Epithelial cell of prostate (primary cell): ENCODE results near the gene MRPS26.
"Not testable (repeated sequence)": the region's sequence is repeated elsewhere in the genome, so short reads cannot be mapped to it uniquely, and the experiment has no call there.

ENCODE experiments used
- DNase-seq: peaks from one replicate; pipeline ENCODE4 v3.0.0-alpha.2; 2011; ENCODE audit warnings: low read depth, low spot score
- H3K27ac ChIP-seq: fragments of 450-650 bp; 2 replicates; pipeline ENCODE4 v1.5.1; 2017; ENCODE audit warnings: mild to moderate bottlenecking

Gene MRPS26

GRCh38 chr20:3045816-3046676 is at the start of gene MRPS26:
MRPS26 (plus strand) TSS chr20:3046052; CDS start chr20:3046069, 17 bp downstream.
- DNase-seq = no peak

DNA sequence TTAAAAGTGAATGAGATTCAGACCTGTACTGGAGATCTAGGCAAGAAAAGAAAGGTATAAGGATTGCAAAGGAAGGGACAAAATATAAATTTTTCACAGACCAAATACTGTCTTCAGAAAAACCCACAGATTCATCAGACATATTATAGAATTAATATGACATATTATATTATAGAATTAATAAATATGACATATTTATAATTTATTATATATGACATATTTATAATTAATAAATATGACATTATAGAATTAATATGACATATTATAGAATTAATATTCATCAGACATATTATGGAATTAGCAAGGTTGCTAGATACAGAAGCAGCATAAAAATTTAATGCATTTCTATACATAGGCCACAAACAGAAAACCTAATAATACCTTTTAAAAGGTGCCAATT is 47.1 kb upstream of the MRPS26 start:
- DNase-seq = no peak

More at GRCh38 chr20:3045816-3046676, at the start of gene MRPS26:
- H3K27ac ChIP-seq = peak within 1 kb of the TSS; percentile 64

GRCh38 chr20:3000852-3001523 is 44.9 kb upstream of the MRPS26 start:
- DNase-seq = no peak
- H3K27ac ChIP-seq = no peak overlapping the region

More for the DNA sequence above, 47.1 kb upstream of the MRPS26 start:
- no peak overlapping the region for H3K27ac ChIP-seq

GRCh38 chr20:3003416-3003815 is 42.4 kb upstream of the MRPS26 start:
- H3K27ac ChIP-seq = no peak overlapping the region
- DNase-seq = no peak

- no peak for DNase-seq
- H3K27ac ChIP-seq = no peak overlapping the region
Measured at GRCh38 chr20:3010985-3011723, 34.7 kb upstream of the MRPS26 start.

DNA sequence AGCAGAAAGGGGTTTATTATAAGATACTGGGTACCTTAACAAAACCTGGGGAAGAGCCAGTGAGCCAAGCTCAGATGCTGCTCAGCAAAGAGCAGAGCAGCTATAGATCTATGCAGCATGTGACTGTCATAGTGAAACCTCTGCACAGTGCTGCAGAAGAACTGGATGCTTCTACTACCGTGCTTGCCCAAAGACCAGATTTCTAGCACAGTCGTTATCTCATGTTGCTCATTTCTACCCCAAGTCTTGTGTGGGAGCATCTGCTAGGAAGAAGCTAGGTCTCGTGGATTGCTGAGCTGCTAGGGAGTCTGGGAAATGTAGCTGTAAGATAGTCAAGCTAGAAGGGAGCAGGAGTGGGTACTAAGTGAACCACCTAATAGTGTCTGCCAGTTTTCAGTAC is 34.1 kb upstream of the MRPS26 start:
- DNase-seq = no peak

GRCh38 chr20:3013771-3014170 is 32.1 kb upstream of the MRPS26 start:
- no peak for DNase-seq
- no peak overlapping the region for H3K27ac ChIP-seq

More for the DNA sequence above, 34.1 kb upstream of the MRPS26 start:
- H3K27ac ChIP-seq = no peak overlapping the region

- no peak for DNase-seq
Measured at GRCh38 chr20:3014179-3014578, 31.7 kb upstream of the MRPS26 start.

DNA sequence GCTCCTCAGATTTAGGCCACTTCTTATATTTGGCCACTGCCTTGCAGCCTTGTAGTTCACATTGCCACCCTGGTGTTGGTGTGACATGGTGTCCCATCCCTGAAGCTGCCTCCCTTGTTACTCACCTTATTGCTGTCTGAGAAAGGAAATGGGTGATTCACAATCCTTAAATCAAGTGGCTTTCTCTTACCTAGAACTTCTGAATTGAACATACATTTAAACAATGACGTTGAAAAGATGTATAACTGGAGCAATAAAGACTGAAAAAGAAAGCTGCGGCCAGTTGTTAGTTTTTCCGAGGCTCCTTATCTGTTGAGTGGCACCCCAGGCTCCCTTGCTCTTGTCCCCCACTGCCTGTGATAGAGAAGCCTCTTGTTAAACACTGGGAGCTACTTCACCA is 31.2 kb upstream of the MRPS26 start:
- DNase-seq = no peak
- H3K27ac ChIP-seq = no peak overlapping the region

More at GRCh38 chr20:3014179-3014578, 31.7 kb upstream of the MRPS26 start:
- H3K27ac ChIP-seq = no peak overlapping the region

- DNase-seq, H3K27ac ChIP-seq: not testable (repeated sequence)
Measured at GRCh38 chr20:3015302-3015701, 30.6 kb upstream of the MRPS26 start.

GRCh38 chr20:3021327-3021726 is 24.5 kb upstream of the MRPS26 start:
- H3K27ac ChIP-seq = no peak overlapping the region
- DNase-seq = no peak

- no peak overlapping the region for H3K27ac ChIP-seq
- DNase-seq = no peak
Measured at GRCh38 chr20:3021777-3022176, 24.1 kb upstream of the MRPS26 start.

GRCh38 chr20:3022559-3023490 is 23.0 kb upstream of the MRPS26 start:
- not testable (repeated sequence) for DNase-seq, H3K27ac ChIP-seq

- no peak for DNase-seq
- no peak overlapping the region for H3K27ac ChIP-seq
Measured at GRCh38 chr20:3027987-3028386, 17.9 kb upstream of the MRPS26 start.

DNA sequence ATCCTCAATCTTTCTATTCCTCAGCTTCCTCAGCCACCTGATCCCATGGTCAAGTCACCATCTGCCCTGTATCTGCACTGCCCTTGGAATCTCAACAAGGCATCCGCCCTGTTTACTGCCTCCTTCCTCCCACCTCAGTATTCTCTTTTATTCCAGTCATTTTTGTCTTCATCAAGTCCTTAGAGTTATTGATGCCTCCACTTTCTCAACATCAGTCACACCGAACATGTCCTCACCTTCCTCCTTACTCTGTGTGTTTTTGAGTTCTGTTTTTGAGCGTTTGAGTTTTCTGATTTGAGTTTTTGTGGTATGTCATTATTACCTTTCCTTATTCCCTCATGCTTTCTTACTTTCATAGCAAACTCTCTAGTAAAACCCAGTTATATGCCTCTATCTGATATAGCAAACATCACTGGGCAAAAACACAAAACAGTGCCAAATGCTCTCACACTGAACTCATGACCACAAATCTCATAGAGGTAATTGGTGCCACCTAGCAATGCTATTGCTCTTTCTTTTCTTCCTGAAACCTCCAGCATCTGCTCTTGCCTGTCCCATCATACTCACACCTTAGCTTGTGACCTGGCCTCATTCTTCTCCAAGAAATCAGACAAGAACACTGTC is 14.2 kb upstream of the MRPS26 start:
- no peak overlapping the region for H3K27ac ChIP-seq
- no peak for DNase-seq

DNA sequence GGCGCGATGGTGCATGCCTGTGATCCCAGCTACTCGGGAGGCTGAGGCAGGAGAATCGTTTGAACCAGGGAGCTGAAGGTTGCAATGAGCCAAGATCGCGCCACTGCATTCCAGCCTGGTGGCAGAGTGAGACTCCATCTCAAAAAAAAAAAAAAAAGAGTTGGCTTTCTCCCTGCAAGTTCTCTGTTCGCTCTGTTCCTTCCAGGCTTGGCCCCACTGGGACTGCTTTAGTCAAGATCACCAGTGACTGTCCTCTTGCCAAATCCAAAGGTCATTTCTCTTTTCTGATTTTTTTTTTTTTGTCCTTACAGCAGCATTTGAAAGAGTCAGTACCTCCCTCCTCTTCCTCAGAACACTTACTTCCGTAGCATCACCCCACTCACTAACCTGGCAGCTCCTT is 13.2 kb upstream of the MRPS26 start:
- H3K27ac ChIP-seq = no peak overlapping the region
- DNase-seq = no peak

GRCh38 chr20:3037654-3038053 is 8.2 kb upstream of the MRPS26 start:
- DNase-seq = no peak
- no peak overlapping the region for H3K27ac ChIP-seq

DNA sequence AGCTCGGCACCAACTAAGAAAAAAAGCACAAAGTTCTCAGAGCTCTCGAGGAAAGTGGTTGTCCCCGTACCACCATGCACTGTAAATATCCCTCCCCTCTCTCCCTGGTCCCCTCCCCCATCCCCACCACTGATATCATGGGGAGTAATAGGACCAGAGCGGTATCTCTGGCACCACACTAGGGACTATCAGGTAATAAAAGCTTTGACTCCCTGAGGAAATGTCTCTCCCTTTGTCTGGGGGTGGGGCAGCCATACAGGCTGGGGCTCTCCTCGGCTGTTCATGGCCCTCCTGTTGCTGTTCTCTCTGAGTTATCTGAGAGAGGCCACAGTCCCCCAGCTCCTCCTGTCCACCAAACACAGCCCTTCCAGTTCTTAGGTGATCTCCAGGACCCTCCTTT is 7.4 kb upstream of the MRPS26 start:
- H3K27ac ChIP-seq = no peak overlapping the region
- DNase-seq = no peak

GRCh38 chr20:3039426-3039825 is 6.4 kb upstream of the MRPS26 start:
- DNase-seq = no peak
- H3K27ac ChIP-seq = no peak overlapping the region
